SK-N-SH treated with all-trans-retinoic acid at 6 μM for 48 hours (cell line): ENCODE measurements around the gene GPBP1L1.

Experiments
- ARNTL ChIP-seq: fragments of 450-650 bp; formaldehyde crosslinking; IDR thresholded peaks from 2 replicates; pipeline ENCODE4 v1.5.0; 2020; ENCODE audit warnings: low read depth, mild to moderate bottlenecking, moderate library complexity, borderline replicate concordance
- CREB5 ChIP-seq: fragments of 250-450 bp; sonication (Bioruptor Pico); IDR thresholded peaks from 2 replicates; pipeline ENCODE4 v1.5.1; 2020; ENCODE audit warnings: low read depth, mild to moderate bottlenecking, moderate library complexity
- CSDC2 ChIP-seq: fragments of 250-450 bp; sonication (Bioruptor Pico); IDR thresholded peaks from 2 replicates; pipeline ENCODE4 v1.5.0; 2020; ENCODE audit warnings: mild to moderate bottlenecking, moderate library complexity
- CSRNP3 ChIP-seq: fragments of 250-450 bp; sonication (Bioruptor Pico); IDR thresholded peaks from 2 replicates; pipeline ENCODE4 v1.5.1; 2021; ENCODE audit warnings: mild to moderate bottlenecking, moderate library complexity
- TOX ChIP-seq: fragments of 250-450 bp; sonication (Bioruptor Pico); IDR thresholded peaks from 2 replicates; pipeline ENCODE4 v1.8.0; 2021; ENCODE audit warnings: mild to moderate bottlenecking, moderate library complexity, borderline replicate concordance
- ZFP3 ChIP-seq: fragments of 250-450 bp; sonication (Bioruptor Pico); IDR thresholded peaks from 2 replicates; pipeline ENCODE4 v1.5.0; 2020; ENCODE audit warnings: mild to moderate bottlenecking, moderate library complexity
- ZNF70 ChIP-seq: fragments of 450-650 bp; formaldehyde crosslinking; IDR thresholded peaks from 2 replicates; pipeline ENCODE4 v1.5.0; 2020; ENCODE audit warnings: mild to moderate bottlenecking, moderate library complexity
- ZNF8 ChIP-seq: fragments of 450-650 bp; formaldehyde crosslinking; IDR thresholded peaks from 2 replicates; pipeline ENCODE4 v1.5.0; 2020; ENCODE audit warnings: mild to moderate bottlenecking, moderate library complexity

- TF ChIP-seq ZFP3 (CRISPR knock-in tag) (no peak), ARNTL (CRISPR knock-in tag) (no peak), CSRNP3 (CRISPR knock-in tag) (no peak), CSDC2 (no peak), CREB5 (CRISPR knock-in tag) (no peak), ZNF8 (no peak), ZNF70 (no peak), TOX (CRISPR knock-in tag) (no peak)
Observed at GRCh38 chr1:45585110-45585426, 101.3 kb downstream of the GPBP1L1 start.
